GM12874 (cell line): ENCODE results near the gene SYNJ1.

Source experiments
- CTCF ChIP-seq: IDR thresholded peaks from 2 replicates; pipeline ENCODE4 v1.5.1; 2011; ENCODE audit warnings: low read depth, mild to moderate bottlenecking, control low read depth, low read length, moderate library complexity; ENCODE audit not compliant: insufficient read depth

SYNJ1 gene

DNA sequence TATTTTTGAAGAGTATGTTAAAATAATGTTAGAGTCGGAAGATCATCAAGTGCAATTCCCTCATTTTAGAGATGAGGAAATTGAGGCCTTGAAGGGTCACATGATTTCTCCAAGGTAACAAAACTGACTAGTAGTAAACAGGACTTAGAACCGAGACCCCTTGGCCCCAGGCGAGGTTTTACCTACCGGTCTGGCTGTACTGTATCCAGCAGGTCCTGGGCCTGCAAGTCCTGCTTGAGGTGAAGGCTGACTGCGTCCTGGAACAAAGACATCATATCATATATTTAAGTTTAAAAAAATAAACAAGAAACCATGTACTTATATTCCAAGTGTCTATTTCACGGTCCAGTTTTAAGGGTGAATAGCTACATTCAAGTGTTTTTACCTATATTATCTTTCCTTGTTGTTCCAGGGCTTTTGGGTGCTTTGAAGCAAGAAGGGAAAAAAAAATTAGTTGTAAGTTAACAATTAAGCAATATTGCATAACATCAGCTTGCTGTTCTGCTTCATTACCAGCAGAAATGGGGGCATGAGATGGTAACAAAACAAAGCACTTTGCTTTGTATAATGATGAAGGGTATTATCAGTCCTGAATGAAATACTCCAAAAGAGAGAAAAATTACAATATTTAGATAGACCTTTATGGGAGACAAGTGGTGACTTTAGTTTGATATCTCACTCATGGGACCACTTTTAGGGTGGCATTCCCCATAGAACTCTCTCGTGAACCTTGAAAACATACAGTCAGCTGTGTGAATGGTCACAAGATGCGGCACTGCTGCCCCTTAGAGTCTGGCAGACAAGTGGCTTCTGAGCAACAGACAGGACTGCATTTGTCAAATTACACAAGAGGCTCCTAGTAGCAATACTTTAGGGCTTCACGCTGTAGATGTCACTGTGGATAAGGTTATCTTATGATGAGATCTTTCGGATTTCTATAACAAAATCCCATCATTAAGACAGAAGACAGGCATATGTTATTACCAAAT lies 85.8 kb downstream of the SYNJ1 start:
- no peak for TF ChIP-seq CTCF

- no peak for TF ChIP-seq CTCF
These were observed 101.1 kb downstream of the SYNJ1 start for GRCh38 chr21:32626621-32627196.

DNA sequence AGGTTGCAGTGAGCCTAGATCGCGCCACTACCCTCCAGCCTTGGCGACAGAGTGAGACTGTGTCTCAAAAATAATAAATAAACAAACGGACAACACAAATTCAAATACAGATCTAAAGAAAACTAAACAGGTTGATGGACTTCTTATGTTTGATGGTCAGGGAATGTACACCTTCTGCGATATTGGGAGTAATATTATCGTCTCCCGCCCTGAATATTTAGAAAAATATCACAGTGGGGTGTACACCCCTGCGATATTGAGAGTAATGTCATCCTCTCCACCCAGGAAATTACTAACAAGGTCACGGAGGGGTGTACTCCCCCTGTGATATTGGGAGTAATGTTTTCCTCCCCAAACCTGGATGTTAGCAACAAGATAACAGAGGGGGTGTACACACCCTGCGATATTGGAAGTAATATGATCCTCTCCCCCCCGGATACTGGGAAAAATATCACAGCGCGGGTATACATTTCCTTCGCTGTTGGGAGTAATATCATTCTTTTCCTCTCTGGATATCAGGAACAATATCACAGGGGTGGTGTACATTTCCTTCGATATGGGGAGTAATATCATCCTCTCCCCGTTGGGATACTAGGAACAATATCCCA lies 114.3 kb downstream of the SYNJ1 start:
- no peak for TF ChIP-seq CTCF

DNA sequence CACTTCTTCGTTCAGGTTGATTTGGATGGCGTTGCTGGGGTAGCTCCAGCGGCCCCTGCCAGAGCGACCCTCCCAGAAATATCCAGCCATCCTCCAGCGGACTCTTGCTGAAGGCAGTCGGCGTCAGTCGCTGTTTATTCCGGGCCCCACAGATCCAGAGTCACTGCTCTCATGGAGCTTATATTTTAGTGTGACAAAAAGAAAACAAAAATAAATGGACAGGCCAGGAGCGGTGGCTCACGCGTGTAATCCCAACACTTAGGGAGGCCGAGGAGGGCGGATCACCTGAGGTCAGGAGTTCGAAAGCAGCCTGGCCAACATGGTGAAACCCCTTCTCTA lies 114.8 kb downstream of the SYNJ1 start:
- no peak for TF ChIP-seq CTCF

DNA sequence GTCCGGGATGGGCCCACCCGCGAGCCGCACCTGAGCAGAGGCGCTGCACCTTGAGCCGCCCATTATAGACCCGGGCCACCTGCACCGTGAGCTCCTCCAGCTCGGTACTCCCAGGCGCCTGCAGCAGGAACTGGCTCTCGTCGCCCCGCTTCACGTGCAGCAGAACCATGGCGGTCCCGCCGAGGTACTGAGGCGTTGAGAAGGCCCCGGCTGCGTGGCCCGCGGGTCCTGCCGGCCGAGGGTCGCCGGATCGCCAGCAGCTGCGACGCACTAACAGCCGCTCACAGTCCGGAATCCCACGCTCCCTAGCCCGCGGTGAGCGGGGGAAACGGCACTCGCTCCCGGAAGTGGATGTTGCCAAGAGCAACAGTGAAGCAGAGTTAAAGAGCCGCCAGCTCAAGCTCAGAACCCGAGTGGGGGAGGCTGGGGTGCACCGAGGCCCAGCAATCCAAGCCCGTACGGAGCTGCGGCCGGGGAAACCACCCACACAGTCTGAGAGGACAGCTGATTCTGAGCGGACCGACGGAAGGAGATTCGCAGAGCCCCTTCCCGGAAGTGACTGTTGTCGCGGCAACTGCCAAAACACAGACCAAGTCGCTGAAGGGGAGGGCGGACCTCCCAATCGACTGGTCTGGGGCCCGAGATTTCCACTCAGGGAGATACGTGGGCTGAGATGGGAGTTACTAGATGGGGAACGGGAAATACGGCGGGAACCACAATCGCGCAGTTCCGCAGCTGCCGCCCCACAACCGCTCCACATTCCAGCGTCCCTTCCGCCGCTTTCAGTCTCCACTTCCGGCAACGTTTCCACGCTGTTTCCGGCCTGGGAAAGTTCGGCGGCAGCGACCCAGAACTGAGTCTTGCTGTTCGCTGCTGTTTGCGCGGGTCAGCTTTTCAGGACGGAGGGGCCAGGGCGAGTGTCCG lies 115.5 kb downstream of the SYNJ1 start, which contains the start of gene CFAP298:
CFAP298 (minus strand) TSS at position 303 of the 924 bp plus-strand sequence; CDS start at position 169, 134 bp downstream.
- TF ChIP-seq CTCF, result no peak

DNA sequence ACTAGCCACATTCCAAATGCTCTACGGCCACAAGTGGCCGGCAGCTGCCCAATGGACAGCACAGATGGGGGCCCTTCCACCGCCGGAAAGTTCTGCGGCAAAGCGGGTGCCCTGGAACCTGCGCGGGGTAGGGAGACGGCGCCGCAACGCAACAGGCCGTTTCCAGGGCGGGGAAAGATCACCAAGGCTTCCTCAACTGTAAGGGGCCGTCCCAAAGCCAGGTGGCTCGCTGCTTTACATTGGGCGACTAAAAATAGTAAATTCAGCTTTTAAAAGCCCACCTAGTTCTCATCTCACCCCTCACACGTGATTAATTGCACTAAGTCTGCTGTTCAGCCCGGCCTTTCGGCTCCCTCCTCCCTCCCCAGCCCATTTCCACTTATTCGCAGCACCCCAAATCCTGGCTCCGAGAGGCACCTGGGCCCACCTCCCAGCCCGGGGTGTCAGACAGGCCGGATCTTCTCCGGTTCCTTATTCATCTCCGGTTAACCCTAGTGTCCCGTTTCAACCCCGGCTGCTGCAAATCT lies 116.3 kb downstream of the SYNJ1 start:
- no peak for TF ChIP-seq CTCF
